Epithelial cell of esophagus (primary cell): ENCODE measurements around the gene RBL2.

Experiments used
- DNase-seq: peaks from one replicate; pipeline ENCODE4 v3.0.0; 2010; ENCODE audit warnings: low read depth
- H3K4me3 ChIP-seq: 2 replicates; pipeline ENCODE4 v1.5.1; 2011; ENCODE audit warnings: mild to moderate bottlenecking, low read length, control low read depth
- TF ChIP-seq, protein P1 (sequence below): IDR thresholded peaks from 2 replicates; pipeline ENCODE4 v1.5.1; 2011; ENCODE audit warnings: low read depth, mild to moderate bottlenecking, low read length, control low read depth, inconsistent platforms; ENCODE audit not compliant: insufficient read depth; ENCODE audit errors: missing control alignments

RBL2 gene

DNA sequence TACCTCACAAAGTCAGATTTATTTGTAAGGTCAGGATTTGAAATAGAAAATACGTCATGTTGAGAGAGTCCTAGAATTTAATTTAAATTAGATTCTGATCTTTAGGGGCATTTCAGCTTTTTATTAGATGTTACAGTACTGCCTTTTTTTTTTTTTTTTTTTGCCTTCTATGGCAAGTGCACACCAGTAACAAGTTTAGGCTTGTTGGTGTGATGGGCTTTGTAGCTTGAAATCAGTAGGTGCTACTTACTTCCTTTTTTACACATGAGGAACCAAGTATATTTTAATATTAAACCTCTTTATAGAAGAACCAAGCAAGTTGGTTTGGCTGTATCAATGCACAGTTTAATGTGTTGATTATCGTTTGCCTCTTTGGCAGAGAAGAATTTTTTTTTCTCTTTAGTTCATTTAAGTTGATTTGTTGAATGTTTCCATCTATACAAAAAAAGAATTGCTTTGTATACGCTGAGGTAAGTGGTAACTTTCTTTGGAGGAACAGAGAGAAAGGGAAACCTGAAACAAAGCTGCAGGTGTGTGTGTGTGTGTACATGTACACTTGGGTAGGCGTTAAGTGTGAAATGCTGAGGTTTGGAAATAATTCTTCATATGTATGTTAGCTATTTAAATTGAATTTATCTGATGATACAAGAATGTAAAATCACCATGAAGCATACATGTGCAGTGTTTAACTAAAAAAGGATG lies 15.7 kb downstream of the RBL2 start:
- peak; percentile 51 for DNase-seq
- TF ChIP-seq, protein P1, sequence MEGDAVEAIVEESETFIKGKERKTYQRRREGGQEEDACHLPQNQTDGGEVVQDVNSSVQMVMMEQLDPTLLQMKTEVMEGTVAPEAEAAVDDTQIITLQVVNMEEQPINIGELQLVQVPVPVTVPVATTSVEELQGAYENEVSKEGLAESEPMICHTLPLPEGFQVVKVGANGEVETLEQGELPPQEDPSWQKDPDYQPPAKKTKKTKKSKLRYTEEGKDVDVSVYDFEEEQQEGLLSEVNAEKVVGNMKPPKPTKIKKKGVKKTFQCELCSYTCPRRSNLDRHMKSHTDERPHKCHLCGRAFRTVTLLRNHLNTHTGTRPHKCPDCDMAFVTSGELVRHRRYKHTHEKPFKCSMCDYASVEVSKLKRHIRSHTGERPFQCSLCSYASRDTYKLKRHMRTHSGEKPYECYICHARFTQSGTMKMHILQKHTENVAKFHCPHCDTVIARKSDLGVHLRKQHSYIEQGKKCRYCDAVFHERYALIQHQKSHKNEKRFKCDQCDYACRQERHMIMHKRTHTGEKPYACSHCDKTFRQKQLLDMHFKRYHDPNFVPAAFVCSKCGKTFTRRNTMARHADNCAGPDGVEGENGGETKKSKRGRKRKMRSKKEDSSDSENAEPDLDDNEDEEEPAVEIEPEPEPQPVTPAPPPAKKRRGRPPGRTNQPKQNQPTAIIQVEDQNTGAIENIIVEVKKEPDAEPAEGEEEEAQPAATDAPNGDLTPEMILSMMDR = no peak
- H3K4me3 ChIP-seq = no peak overlapping the region

- no peak for DNase-seq
- no peak overlapping the region for H3K4me3 ChIP-seq
- TF ChIP-seq, protein P1 = no peak
Observed at GRCh38 chr16:53453928-53454327, 19.7 kb downstream of the RBL2 start.

- TF ChIP-seq, protein P1 = no peak
- no peak overlapping the region for H3K4me3 ChIP-seq
- no peak for DNase-seq
Observed at GRCh38 chr16:53456625-53457024, 22.4 kb downstream of the RBL2 start.

GRCh38 chr16:53457670-53458069 lies 23.4 kb downstream of the RBL2 start:
- no peak overlapping the region for H3K4me3 ChIP-seq
- TF ChIP-seq, protein P1 = no peak
- DNase-seq = no peak

DNA sequence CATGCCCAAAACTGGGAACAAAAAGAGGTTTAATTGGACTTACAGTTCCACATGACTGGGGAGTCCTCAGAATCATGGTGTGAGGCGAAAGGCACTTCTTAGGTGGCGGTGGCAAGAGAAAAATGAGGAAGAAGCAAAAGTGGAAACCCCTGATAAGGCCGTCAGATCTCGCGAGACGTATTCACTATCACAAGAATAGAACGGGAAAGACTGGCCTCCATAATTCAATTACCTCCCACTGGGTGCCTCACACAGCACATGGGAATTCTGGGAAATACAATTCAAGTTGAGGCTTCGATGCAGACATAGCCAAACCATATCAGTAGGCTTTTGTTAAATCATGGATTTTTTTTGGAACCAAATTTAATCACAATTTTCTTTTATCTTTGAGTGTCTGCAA lies 24.4 kb downstream of the RBL2 start:
- TF ChIP-seq, protein P1 = no peak
- H3K4me3 ChIP-seq = no peak overlapping the region
- no peak for DNase-seq

- TF ChIP-seq, protein P1 = no peak
- H3K4me3 ChIP-seq = no peak overlapping the region
- peak; percentile 70 for DNase-seq
Observed at GRCh38 chr16:53465606-53466280, 31.5 kb downstream of the RBL2 start.
